GM12865 (cell line): Measurements from ENCODE around the gene ASTN2.
"Not testable (repeated sequence)": the region's sequence is repeated elsewhere in the genome, so short reads cannot be mapped to it uniquely, and the experiment has no call there.

Source experiments
- DNase-seq: peaks from one replicate; pipeline ENCODE4 v3.0.0; 2010; ENCODE audit warnings: low read depth
- H3K4me3 ChIP-seq: 2 replicates; pipeline ENCODE4 v1.5.1; 2011; ENCODE audit warnings: mild to moderate bottlenecking, low read depth, low read length, control low read depth
- TF ChIP-seq, protein P1 (sequence below): IDR thresholded peaks from 2 replicates; pipeline ENCODE4 v1.5.1; 2011; ENCODE audit warnings: low read length, control low read depth, low read depth, inconsistent platforms; ENCODE audit not compliant: insufficient read depth; ENCODE audit errors: missing control alignments

The ASTN2 gene

DNA sequence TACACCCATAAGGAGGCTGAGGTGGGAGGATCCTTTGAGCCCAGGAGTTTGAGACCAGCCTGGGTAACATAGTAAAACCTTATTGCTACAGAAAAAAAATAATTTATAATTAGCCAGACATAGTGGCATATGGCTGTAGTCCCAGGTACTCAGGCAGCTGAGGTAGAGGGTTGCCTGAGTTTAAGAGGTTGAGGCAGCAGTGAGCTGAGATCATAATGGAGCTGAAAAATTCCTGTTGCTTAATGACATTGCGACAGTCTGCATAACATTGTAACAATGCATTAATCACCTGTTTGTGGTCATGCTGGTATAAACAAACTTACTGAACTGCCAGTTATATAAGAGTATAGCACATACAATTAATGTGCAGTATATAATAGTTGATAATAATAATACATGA lies 513.6 kb downstream of the ASTN2 start:
- TF ChIP-seq, protein P1, sequence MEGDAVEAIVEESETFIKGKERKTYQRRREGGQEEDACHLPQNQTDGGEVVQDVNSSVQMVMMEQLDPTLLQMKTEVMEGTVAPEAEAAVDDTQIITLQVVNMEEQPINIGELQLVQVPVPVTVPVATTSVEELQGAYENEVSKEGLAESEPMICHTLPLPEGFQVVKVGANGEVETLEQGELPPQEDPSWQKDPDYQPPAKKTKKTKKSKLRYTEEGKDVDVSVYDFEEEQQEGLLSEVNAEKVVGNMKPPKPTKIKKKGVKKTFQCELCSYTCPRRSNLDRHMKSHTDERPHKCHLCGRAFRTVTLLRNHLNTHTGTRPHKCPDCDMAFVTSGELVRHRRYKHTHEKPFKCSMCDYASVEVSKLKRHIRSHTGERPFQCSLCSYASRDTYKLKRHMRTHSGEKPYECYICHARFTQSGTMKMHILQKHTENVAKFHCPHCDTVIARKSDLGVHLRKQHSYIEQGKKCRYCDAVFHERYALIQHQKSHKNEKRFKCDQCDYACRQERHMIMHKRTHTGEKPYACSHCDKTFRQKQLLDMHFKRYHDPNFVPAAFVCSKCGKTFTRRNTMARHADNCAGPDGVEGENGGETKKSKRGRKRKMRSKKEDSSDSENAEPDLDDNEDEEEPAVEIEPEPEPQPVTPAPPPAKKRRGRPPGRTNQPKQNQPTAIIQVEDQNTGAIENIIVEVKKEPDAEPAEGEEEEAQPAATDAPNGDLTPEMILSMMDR, result no peak
- H3K4me3 ChIP-seq, result no peak overlapping the region
- no peak for DNase-seq

DNA sequence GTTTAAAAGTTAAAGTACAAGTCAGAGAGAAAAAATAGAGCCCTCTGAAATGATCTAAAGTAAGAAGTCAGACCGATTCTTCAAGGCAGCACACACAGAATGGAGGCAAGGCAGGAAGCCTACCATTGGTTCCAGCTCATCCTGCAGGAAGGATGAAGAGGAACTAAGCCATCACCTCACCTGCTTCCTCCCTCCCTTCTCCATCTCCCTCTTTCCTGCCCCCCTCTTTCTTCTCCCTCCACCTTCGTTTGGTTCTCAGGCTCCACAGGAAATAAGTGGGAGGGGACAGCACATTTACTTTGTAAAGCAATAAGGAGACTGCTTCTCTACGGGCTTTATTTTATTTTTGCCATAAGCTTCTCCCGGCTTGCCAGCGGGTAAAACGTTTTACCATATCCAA lies 514.3 kb downstream of the ASTN2 start:
- TF ChIP-seq, protein P1, result no peak

DNA sequence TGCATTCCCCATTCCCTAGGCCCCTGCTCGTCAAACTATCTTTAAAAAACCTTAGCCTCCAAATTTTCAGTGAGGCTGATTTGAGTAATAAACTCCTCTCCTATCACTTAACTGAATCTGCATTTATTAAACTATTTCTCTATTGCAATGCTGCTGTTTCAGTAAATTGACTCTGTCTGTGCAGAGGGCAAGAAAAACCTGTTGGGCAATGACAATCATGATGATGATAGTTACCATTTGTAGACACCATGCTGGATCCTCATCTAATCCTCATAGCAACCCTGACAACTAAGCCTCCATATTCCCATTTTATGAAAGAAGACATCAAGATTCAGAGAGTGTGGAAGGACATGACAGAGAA lies 514.9 kb downstream of the ASTN2 start:
- TF ChIP-seq, protein P1, result no peak
- no peak overlapping the region for H3K4me3 ChIP-seq
- no peak for DNase-seq

More for the DNA sequence above, 514.3 kb downstream of the ASTN2 start:
- no peak overlapping the region for H3K4me3 ChIP-seq
- no peak for DNase-seq

DNA sequence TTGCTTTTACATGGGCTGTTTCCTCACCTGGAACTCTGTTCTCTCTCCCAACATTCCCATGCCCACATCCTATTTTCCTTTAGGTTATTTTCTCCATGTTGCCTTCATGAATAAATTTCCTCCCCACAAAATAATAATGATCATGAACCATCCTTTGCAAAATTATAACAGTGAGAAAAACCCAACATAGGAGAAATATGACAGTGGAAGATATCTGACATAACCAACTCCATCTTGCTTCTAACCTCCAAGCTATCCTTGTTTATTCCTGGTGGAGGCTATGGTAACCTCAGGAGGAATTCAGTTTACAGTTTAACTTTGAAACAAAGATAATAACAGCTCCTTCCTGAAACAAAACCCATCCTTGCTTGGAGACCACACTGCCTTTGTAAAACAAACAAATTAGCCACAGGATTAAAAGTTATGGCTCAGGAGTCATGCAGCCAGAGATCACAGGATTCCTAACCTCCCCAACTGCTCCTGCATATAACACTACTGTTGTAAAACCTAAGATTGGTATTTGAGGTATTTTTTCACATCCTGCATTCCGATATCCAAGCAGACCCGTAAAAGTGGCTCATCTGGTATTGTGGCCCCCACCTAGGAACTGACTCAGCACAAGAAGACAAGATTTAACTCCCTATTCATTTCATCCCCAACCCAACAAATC lies 515.4 kb downstream of the ASTN2 start:
- no peak overlapping the region for H3K4me3 ChIP-seq
- DNase-seq, result no peak
- TF ChIP-seq, protein P1, result no peak

DNA sequence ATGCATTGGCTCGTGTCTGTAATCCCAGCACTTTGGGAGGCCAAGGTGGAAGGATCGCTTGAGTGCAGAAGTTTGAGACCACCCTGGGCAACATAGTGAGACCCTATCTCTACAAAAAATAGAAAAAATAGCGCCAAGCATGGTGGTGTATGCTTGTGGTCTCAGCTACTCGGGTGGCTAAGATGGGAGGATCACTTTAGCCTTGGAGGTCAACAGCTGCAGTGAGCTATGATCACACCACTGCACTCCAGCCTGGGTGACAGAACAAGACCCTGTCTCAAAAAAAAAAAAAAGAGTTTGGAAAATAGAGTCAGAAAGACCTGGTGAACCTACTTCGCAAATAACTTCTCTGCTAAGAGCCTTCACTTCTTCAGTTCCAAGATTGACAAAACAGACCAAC lies 516.7 kb downstream of the ASTN2 start:
- not testable (repeated sequence) for DNase-seq, H3K4me3 ChIP-seq

DNA sequence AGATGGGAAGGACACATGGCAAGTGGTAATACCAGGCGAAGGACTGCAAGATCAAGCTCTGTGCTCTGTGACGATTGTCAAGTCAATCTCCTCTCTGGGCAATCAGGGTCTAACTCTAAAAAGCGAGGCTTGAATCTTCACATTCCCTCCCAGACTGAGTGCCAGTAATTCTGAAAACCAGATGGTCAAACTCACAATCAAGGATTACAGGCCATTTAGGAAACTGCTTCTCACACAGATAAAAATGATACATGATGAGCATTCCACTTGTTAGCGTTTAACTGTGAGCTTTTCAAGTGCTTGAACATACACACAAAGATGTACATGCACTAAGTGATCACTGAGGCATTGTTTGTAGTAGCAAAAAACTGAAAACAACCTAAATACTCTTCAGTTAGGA lies 517.7 kb downstream of the ASTN2 start:
- TF ChIP-seq, protein P1, result no peak
- DNase-seq, result no peak
- no peak overlapping the region for H3K4me3 ChIP-seq

DNA sequence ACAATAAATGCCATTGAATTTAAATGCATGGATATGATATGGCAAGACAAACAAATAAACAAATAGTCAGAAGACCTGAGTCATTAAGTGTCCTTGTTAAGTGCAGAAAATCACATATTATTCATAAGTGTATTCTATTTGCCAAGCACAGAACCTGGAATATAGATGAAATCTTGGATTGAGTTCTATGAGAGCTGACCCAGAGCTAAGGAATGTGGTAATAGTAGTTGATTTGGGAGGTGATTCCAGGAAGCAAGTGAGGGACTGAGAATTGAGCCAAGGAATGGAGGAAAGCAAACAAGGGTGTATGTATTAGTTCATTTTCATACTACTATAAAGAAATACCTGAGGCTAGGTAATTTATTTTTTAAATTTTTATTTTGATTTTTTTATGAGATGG lies 518.9 kb downstream of the ASTN2 start:
- TF ChIP-seq, protein P1, result no peak
- H3K4me3 ChIP-seq, result no peak overlapping the region
- DNase-seq, result no peak

DNA sequence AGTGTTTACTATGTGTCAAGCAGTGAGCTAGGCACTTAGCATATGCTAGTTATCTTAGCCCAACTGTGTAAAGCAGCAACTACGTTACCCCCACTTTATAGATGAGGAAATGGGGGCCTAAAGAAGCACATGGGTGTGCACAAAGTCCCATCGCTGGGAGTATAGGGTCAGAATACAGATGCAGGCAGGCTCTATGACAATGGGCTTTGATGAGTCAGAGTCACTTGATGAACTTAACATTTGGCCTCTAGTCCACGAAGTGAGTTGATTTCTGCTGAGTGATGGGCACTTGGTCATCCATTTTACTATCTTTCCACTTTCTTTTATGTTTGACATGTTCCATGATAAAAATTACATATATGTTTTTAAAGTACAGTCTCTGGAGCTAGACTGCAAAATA lies 523.4 kb downstream of the ASTN2 start:
- H3K4me3 ChIP-seq, result no peak overlapping the region
- DNase-seq, result no peak
- TF ChIP-seq, protein P1, result no peak

DNA sequence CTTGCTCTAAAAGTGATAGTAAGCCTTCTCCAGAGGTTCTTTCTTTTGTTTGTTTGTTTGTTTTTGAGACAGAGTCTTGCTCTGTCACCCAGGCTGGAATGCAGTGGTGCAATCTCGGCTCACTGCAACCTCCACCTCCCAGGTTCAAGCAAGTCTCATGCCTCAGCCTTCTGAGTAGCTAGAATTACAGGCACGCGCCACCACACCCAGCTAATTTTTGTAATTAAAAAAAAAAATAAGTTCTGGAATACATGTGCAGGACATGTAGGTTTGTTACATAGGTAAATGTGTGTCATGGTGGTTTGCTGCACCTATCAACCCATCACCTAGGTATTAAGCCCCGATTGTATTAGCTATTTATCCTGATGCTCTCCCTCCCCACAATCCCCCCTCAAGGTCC lies 526.4 kb downstream of the ASTN2 start:
- H3K4me3 ChIP-seq, DNase-seq: not testable (repeated sequence)
